NCI-H2171 (cell line): ENCODE measurements around the gene LDLRAD4.

Experiments used
- DNase-seq: peaks from one replicate; lab custom pipeline; 2025; lab: John Stamatoyannopoulos, UW

Gene LDLRAD4

GRCh38 chr18:13514558-13514957 lies 296.0 kb downstream of the LDLRAD4 start:
- no peak for DNase-seq

GRCh38 chr18:13516855-13517254 lies 298.3 kb downstream of the LDLRAD4 start:
- no peak for DNase-seq

GRCh38 chr18:13517369-13517768 lies 298.8 kb downstream of the LDLRAD4 start:
- no peak for DNase-seq

GRCh38 chr18:13518382-13518781 lies 299.8 kb downstream of the LDLRAD4 start:
- no peak for DNase-seq

GRCh38 chr18:13520306-13520705 lies 301.7 kb downstream of the LDLRAD4 start:
- no peak for DNase-seq

GRCh38 chr18:13520741-13521140 lies 302.2 kb downstream of the LDLRAD4 start:
- no peak for DNase-seq

- DNase-seq, result no peak
These were observed 302.9 kb downstream of the LDLRAD4 start for GRCh38 chr18:13521418-13521817.

GRCh38 chr18:13522256-13522655 lies 303.7 kb downstream of the LDLRAD4 start:
- DNase-seq, result no peak

- DNase-seq, result no peak
These were observed 304.5 kb downstream of the LDLRAD4 start for GRCh38 chr18:13522861-13523660.

- no peak for DNase-seq
These were observed 305.5 kb downstream of the LDLRAD4 start for GRCh38 chr18:13524054-13524453.

- no peak for DNase-seq
These were observed 306.3 kb downstream of the LDLRAD4 start for GRCh38 chr18:13524811-13525210.

GRCh38 chr18:13525381-13526029 lies 306.9 kb downstream of the LDLRAD4 start:
- DNase-seq, result no peak

- DNase-seq, result no peak
These were observed 308.0 kb downstream of the LDLRAD4 start for GRCh38 chr18:13526519-13526918.

GRCh38 chr18:13527256-13527655 lies 308.7 kb downstream of the LDLRAD4 start:
- no peak for DNase-seq

- no peak for DNase-seq
These were observed 309.2 kb downstream of the LDLRAD4 start for GRCh38 chr18:13527730-13528129.

- DNase-seq, result no peak
These were observed 310.3 kb downstream of the LDLRAD4 start for GRCh38 chr18:13528739-13529392.

GRCh38 chr18:13530033-13530878 lies 311.7 kb downstream of the LDLRAD4 start:
- no peak for DNase-seq

GRCh38 chr18:13530879-13531387 lies 312.4 kb downstream of the LDLRAD4 start:
- DNase-seq, result no peak

GRCh38 chr18:13531681-13532325 lies 313.2 kb downstream of the LDLRAD4 start:
- DNase-seq, result no peak

- no peak for DNase-seq
These were observed 314.0 kb downstream of the LDLRAD4 start for GRCh38 chr18:13532406-13533075.

- DNase-seq, result no peak
These were observed 316.1 kb downstream of the LDLRAD4 start for GRCh38 chr18:13534631-13535030.
